HCT116 (cell line): Measurements from ENCODE around the gene MOK. TPM values are rescaled to one million over a fixed set of nuclear protein-coding genes. Genes with fewer than 3 reads are reported as not detected.
"Not testable (repeated sequence)": the region's sequence is repeated elsewhere in the genome, so short reads cannot be mapped to it uniquely, and the experiment has no call there.

ENCODE experiments used
- ATAC-seq: fragments of 200-7000 bp; cut with Tn5 transposase; 2 replicates; pipeline ENCODE4 v1.9.1; 2020; ENCODE audit warnings: mild to moderate bottlenecking, moderate library complexity
- BruUV-seq: library from RNA; stranded (reverse); fragments of 400-500 nt; replicated peaks from 2 replicates; lab custom pipeline; 2021; lab: Mats Ljungman, UMichigan
- CTCF ChIA-PET: fragments of 300-600 bp; sonication (Branson Sonifier 250); formaldehyde crosslinking; loops from one replicate; lab custom pipeline; 2021; ENCODE audit warnings: antibody characterized with exemption; lab: Charles Lee
- POLR2A ChIA-PET: fragments of 300-600, 350-600 bp; sonication (Branson Sonifier 250); formaldehyde crosslinking; loops from one replicate; lab custom pipeline; 2021; ENCODE audit warnings: antibody characterized with exemption; lab: Charles Lee
- RAD21 ChIA-PET, 2 experiments: fragments of 300-600 bp; sonication (Branson Sonifier 250); formaldehyde crosslinking; loops; one replicate each; lab custom pipeline; 2023; ENCODE audit warnings: low total read pairs in 2 of 2; ENCODE audit not compliant: uncharacterized antibody in 2 of 2, unreplicated experiment in 2 of 2, low non-redundant PET in 1 of 2; lab: Charles Lee
- DNase-seq: peaks from one replicate; pipeline ENCODE4 v3.0.0-alpha.2; 2010; ENCODE audit warnings: low read depth, low spot score
- H2AFZ ChIP-seq: fragments of 200-600 bp; shearing (Covaris generic), sonication (generic); 2 replicates; pipeline ENCODE4 v1.6.1; 2017; ENCODE audit warnings: low read depth, mixed run types, mixed read lengths, antibody characterized with exemption, low read length; ENCODE audit not compliant: poor library complexity, severe bottlenecking
- H3K27ac ChIP-seq: 2 replicates; pipeline ENCODE4 v1.5.1; 2012; ENCODE audit warnings: low read depth, low read length
- H3K27me3 ChIP-seq: fragments of 200-600 bp; sonication (generic); 2 replicates; pipeline ENCODE4 v1.6.1; 2016; ENCODE audit warnings: mixed run types, low read length, mixed read lengths; ENCODE audit not compliant: insufficient read depth
- H3K36me3 ChIP-seq, 2 experiments: fragments of 200-500 bp in 1 of 2; fragments of 200-600 bp in 1 of 2; sonication (Bioruptor generic) in 1 of 2; sonication (generic) in 1 of 2; 2 replicates each; pipeline versions ENCODE4 v1.5.1 to v1.6.1; 2014 to 2016; ENCODE audit warnings: low read length in 2 of 2, inconsistent platforms in 1 of 2, mixed read lengths in 1 of 2, mixed run types in 1 of 2; ENCODE audit not compliant: insufficient read depth in 2 of 2, control insufficient read depth in 1 of 2
- H3K4me1 ChIP-seq, 2 experiments: fragments of 200-600 bp in 1 of 2; sonication (generic) in 1 of 2; 2 replicates each; pipeline versions ENCODE4 v1.5.1 to v1.6.1; 2012 to 2017; ENCODE audit warnings: low read length in 2 of 2, inconsistent platforms in 1 of 2, mild to moderate bottlenecking in 1 of 2, mixed read lengths in 1 of 2, mixed run types in 1 of 2, moderate library complexity in 1 of 2; ENCODE audit not compliant: insufficient read depth in 2 of 2, control insufficient read depth in 1 of 2
- H3K4me2 ChIP-seq: fragments of 200-600 bp; sonication (generic); 2 replicates; pipeline ENCODE4 v1.6.1; 2017; ENCODE audit warnings: mixed run types, low read length, mixed read lengths
- H3K4me3 ChIP-seq, 2 experiments: fragments of 200-600 bp in 1 of 2; sonication (generic) in 1 of 2; replicated peaks in 1 of 2; 2 replicates each; pipeline ENCODE4 v1.5.1; 2011 to 2016; ENCODE audit warnings: low read length in 2 of 2, control low read depth in 1 of 2, low read depth in 1 of 2, mild to moderate bottlenecking in 1 of 2, mixed read lengths in 1 of 2, mixed run types in 1 of 2
- H3K79me2 ChIP-seq: fragments of 200-600 bp; sonication (generic); 2 replicates; pipeline ENCODE4 v1.6.1; 2017; ENCODE audit warnings: mild to moderate bottlenecking, mixed run types, low read length, moderate library complexity, mixed read lengths; ENCODE audit not compliant: insufficient read depth
- H3K9ac ChIP-seq: fragments of 200-600 bp; sonication (generic); 2 replicates; pipeline ENCODE4 v1.6.1; 2016; ENCODE audit warnings: low read length, mixed read lengths
- H3K9me2 ChIP-seq: fragments of 200-600 bp; sonication (generic), shearing (Covaris generic); 2 replicates; pipeline ENCODE4 v1.6.1; 2017; ENCODE audit warnings: mixed run types, mild to moderate bottlenecking, moderate library complexity; ENCODE audit not compliant: insufficient read depth
- H3K9me3 ChIP-seq, 2 experiments: fragments of 200-500 bp in 1 of 2; fragments of 200-600 bp in 1 of 2; sonication (Bioruptor generic) in 1 of 2; sonication (generic) in 1 of 2; 2 replicates each; pipeline ENCODE4 v1.6.1; 2014 to 2017; ENCODE audit warnings: low read length in 2 of 2, mixed read lengths in 2 of 2, inconsistent platforms in 1 of 2, low read depth in 1 of 2, mild to moderate bottlenecking in 1 of 2, mixed run types in 1 of 2, moderate library complexity in 1 of 2; ENCODE audit not compliant: control insufficient read depth in 1 of 2, insufficient read depth in 1 of 2
- H4K20me1 ChIP-seq: fragments of 200-600 bp; sonication (generic), shearing (Covaris generic); 2 replicates; pipeline ENCODE4 v1.6.1; 2017; ENCODE audit warnings: mixed run types, mild to moderate bottlenecking, moderate library complexity; ENCODE audit not compliant: insufficient read depth
- ELF1 ChIP-seq: IDR thresholded peaks from 2 replicates; pipeline ENCODE4 v1.6.1; 2012; ENCODE audit warnings: low read depth, borderline replicate concordance
- EZH2phosphoT487 ChIP-seq: fragments of 200-600 bp; IDR thresholded peaks from 2 replicates; pipeline ENCODE4 v1.6.1; 2018; ENCODE audit warnings: antibody characterized with exemption, borderline replicate concordance
- SP1 ChIP-seq: IDR thresholded peaks from 2 replicates; pipeline ENCODE4 v1.6.1; 2012; ENCODE audit warnings: low read depth
- intact Hi-C: fragments of 100-400 bp; cut with micrococcal nuclease; formaldehyde crosslinking; loops from 2 replicates; pipeline ENCODE4 v1.10.0; 2022
- total RNA-seq: library from RNA; stranded (reverse); gene quantifications from one replicate; pipeline ENCODE4 v1.2.1, GENCODE V29; 2021; ENCODE audit not compliant: unreplicated experiment

The MOK gene
- total RNA-seq, 1 experiment from 2014 or later, result 9.4 TPM

DNA sequence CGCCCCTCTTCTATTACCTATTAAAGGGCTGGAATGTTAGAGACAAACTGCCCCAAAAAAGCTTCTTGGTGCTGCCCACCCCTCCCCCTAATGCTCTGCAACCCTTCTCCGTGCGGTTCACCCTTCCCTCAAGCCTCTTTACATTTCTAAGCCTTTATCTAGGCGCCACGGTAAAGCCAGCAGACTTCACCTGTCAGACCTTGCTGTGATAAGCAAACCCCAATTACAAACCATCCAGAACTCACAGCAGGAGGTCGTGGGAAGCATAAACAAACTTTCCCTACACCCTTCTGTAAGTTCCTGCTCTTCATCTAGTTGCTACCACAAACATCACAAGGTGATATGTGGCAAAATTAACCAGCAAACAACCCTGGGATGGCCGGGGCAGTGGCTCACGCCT is 56.8 kb downstream of the MOK start (continued):
- no peak for TF ChIP-seq ELF1
- TF ChIP-seq, all 23 proteins: peak for 0

DNA sequence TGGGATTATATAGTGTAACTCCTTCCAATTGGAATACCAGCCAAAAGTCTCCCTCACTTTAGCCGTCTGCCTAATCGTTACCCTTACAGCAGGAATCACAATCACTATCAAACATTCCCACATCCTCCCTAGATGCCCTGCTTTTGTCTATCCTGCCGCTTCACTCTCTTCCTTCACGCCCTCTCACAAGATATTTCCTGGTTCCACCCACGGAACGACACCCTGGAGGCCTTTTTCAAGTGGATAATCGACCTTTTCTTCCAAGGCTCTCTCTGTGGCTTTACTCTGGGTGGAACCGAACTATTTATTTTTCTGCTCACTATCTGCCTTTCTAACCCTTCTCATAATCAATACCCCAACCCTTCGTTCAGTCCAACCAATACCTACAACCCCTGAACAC is 58.9 kb downstream of the MOK start:
- ChIA-PET POLR2A (no interaction called here), CTCF (no interaction called here), RAD21 (no interaction called here)
- DNase-seq, result no peak
- no peak for TF ChIP-seq SP1
- no peak for TF ChIP-seq EZH2phosphoT487
- H3K9me2 ChIP-seq, result no peaks in the 10 kb centered on the region
- H3K9ac ChIP-seq, result no peak overlapping the region
- H3K27ac ChIP-seq, result no peak overlapping the region
- H3K4me3 ChIP-seq, result no peak overlapping the region
- H3K27me3 ChIP-seq, result no peaks in the 10 kb centered on the region
- no peaks in the 10 kb centered on the region for H3K36me3 ChIP-seq
- no peaks in the 10 kb centered on the region for H3K79me2 ChIP-seq
- no peak for ATAC-seq
- H3K9me3 ChIP-seq, result no peaks in the 10 kb centered on the region
- H2AFZ ChIP-seq, result no peak overlapping the region
- no peaks in the 10 kb centered on the region for H3K4me1 ChIP-seq
- BruUV-seq, result no TSS peak
- H4K20me1 ChIP-seq, result no peaks in the 10 kb centered on the region
- intact Hi-C loops, result no loop called here
- no peak overlapping the region for H3K4me2 ChIP-seq

GRCh38 chr14:102243795-102244194 is 61.2 kb downstream of the MOK start:
- H4K20me1 ChIP-seq, CTCF ChIA-PET, POLR2A ChIA-PET, ATAC-seq, H2AFZ ChIP-seq, H3K4me2 ChIP-seq, H3K9me3 ChIP-seq, H3K27ac ChIP-seq, H3K9ac ChIP-seq, H3K27me3 ChIP-seq, BruUV-seq, RAD21 ChIA-PET, DNase-seq, H3K4me3 ChIP-seq, H3K9me2 ChIP-seq, H3K79me2 ChIP-seq, H3K36me3 ChIP-seq, intact Hi-C loops, H3K4me1 ChIP-seq: not testable (repeated sequence)
